GM18520 (cell line): ENCODE results near the gene VHLL.
A peak's percentile ranks its signal among the peaks of the same experiment; 100 is the strongest.

Experiments
- ATAC-seq: cut with Tn5 transposase; IDR thresholded peaks from one replicate; pipeline ENCODE4 v1.9.1; 2021; ENCODE audit not compliant: unreplicated experiment

The VHLL gene

DNA sequence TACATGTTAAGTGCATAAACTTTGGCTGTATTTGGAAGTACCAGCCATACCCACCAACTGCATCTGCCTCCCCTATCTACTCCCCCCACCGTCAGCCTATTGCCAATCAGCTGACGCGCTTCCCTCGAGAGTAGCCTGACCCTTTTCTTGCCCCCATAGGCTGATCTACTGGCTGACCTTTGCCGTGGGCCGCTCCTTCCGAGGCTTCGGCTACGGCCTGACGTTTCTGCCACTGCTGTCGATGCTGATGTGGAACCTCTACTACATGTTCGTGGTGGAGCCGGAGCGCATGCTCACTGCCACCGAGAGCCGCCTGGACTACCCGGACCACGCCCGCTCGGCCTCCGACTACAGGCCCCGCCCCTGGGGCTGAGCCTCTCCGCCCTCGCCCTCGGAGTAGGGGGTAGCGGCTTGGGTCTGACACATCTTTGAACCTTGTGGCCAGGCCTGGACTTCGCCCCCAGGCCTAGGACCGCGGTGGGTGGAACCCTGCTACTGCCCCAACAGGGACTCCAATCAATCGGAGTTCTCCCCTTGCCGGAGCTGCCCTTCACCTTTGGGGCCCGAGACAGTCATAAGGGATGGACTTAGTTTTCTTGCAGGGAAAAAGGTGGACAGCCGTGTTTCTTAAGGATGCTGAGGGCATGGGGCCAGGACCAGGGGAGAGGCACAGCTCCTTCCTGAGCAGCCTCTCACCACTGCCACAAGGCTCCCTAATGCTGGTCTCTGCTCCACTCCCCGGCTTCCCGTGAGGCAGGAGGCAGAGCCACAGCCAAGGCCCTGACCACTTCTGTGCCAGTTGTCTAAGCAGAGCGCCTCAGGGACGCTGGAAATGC is 7.7 kb downstream of the VHLL start:
- no peak for ATAC-seq

DNA sequence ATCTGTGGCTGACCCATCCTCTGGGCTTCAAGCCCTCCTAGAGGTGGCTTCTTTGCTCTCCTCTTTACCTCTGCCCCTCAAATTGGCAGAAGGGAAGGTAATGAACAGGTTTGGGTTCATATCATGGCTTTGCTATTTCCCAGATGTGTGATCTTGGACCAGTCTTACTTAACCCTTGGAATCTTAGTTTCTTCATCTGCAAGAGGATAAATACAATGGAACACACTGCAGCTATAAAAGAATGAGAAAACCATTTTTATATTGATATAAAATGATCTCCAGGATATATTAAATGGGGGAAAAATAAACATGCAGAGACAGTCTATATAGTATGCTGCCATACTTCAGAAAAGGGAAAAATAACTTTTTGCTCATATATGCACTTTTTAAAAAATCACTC is 9.2 kb downstream of the VHLL start:
- no peak for ATAC-seq

DNA sequence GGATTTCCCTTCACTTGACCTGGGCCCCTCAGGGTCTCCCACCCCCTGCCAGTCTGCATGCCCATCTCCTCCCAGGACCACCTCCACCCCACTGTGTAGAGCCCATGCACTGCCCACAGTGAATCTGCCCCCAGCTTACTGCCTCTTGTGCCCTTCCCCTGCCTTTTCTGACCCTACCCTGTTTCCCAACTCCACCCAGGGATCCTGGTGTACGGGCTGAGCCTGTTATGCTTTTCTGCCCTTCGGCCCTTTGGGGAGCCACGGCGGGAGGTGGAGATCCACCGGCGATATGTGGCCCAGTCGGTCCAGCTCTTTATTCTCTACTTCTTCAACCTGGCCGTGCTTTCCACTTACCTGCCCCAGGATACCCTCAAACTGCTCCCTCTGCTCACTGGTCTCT is 13.0 kb downstream of the VHLL start:
- ATAC-seq, result no peak

DNA sequence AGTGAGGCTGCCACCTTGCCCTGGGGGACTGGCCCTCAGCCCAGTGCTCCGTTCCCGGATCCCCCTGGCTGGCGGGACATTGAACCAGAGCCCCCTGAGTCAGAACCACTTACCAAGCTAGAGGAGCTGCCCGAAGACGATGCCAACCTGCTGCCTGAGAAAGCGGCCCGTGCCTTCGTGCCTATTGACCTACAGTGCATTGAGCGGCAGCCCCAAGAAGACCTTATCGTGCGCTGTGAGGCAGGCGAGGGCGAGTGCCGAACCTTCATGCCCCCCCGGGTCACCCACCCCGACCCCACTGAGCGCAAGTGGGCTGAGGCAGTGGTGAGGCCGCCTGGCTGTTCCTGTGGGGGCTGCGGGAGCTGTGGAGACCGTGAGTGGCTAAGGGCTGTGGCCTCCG is 13.7 kb downstream of the VHLL start:
- ATAC-seq, result no peak

DNA sequence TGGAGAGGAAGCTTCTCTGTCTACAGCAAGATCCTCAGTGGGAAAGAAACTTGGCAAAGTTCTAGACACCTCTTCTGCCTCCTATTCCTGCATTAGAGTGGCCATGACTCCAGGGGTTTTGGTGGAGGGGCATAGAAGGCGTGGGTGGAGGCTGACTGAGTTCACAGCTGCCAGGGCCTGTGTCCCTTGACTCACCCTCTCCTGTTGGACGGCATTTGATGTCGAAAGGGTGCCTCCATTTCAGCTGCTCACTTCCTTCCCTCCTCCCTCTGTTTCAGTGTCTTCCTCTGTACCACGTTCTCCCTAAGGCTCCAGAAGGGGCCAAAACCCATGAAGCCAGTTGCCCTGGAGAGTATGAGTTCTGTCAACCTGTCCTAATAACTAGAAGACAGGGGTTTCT is 14.3 kb downstream of the VHLL start:
- no peak for ATAC-seq

DNA sequence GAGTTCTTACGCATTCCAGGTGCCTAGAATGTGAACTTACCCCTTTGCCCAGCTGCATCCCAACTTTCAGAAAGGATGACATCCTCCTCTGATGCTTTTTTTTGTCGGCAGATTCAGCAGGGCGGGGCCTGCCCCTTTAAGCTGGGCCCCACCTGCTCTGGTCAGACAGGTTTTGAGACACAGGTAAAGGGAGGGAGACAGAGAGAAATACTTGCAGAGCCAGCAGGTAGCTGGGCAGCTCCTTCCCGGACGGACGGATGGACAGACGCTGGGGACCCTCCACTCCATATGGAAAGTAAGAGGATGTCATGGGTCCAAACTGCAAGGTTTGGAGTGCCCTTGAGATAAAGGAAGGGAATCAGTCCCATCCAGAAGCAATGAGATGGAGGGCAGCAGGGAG is 15.0 kb downstream of the VHLL start, which contains the start of gene TMEM79:
Gene TMEM79, plus strand, starts transcription at position 214 of the 400 bp plus-strand sequence. CDS start 902 bp downstream, outside the sequence.
- ATAC-seq, result no peak

DNA sequence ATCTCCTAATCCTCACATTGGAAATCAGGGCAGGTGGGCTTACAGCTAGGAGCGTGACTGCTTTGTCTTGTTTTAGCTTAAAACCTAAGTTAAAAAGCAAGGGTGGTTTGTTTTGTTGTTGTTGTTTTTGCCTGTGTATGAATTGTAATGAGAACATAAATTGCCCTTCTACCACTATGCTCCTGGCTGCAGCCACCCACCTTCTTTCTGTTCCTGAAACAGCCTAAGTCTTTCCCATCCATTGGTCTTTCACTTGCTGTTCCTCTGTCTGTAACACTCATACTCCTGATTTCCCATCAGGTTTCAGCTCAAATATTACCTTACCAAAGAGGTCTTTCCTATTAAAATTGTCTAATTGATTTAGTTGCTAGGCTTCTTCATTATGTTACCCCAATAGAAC is 15.6 kb downstream of the VHLL start:
- ATAC-seq, result no peak

DNA sequence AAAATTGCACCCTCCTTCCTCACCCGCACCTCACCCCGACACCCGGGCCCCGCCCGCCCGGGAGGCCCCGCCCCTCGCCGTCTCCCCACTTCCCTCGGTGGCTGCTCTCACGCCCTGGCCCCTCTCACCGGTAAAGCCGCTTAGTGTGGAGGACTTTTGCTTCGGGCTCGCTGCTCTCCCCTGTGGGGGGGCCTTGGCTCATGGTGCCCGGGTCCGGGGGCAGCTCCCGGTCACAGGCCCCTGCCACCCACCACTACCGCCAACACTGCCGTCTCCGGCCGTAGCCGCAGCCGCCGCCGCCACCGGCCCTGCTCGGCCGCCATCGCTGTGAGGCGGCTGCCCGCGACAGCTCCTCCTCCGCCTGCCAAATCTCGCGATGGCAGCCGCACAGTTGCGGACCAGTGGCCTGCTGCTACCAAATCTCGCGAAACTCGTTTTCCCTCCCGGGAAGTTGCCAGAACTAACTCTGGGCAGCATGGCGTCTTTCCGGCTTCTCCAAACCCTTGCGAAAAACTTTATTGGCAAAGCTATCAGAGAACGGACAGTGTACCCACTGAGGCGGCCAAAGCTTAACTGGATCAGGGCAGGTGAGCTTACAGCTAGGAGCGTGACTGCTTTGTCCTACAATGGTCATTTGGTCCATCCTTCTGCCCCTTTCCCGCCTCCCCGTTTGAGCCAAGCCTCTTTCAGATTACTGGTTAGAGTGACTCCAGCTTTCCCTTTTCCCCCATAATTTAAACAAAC is 16.5 kb downstream of the VHLL start, which contains the start of gene SMG5:
Gene SMG5, minus strand, starts transcription at position 347 of the 744 bp plus-strand sequence. Its CDS starts 145 bp downstream, at position 202.
- peak; percentile 83 for ATAC-seq

DNA sequence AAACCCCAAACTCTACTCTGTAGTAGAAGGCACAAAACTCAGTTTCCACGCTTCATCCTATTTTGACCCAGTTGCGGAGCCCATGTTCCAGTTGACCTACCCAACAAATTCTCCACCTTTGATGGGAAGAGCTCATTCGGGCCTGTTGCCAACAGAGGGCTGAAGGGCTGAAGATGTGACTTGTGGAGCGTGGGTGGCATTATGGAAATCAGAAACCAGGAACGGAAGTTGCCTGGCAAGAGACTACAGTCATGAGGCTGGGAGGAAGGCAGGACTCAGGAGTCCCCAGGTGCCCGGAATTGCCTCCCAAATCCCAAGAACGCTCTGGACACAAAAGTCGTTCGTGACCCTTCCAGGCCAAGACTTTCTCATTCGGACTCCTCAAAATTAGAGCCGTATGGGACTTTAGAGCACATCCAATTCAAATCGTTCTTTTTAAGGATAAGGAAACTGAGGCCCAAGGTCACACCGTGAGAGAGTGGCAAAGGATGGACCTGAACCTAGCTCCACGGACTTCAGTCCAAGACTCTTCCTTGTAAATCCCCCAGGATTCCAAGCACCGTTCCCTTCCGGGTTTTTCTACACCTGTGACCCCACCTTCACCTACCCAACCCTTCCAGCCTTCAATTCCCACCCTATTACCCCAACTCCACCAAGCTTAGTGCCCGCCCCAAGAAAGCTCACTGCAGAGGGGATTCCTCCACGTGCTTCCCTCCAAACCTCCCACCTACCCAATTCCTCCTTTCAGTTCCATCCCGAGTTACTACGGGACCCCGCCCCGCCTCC is 17.2 kb downstream of the VHLL start:
- ATAC-seq, result no peak

DNA sequence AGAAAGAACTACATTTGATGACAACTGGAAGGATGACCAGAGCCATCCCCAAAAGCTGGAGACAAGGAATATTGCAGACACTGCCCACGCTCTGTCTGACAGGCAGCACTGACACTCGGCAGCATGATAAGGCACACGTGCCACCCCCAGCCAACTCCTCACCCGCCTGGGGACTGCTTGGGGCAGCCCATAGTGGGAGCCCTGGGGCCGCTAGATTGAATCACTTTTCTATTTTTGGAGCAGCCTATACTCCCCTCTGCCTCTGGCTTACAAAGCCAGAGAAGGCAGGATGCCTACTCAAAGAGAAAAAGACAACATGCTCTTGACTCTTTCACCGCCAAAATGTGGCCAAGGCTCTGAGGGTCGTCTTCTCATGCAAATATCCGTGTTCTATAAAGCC is 17.8 kb downstream of the VHLL start:
- ATAC-seq, result peak; percentile 34

DNA sequence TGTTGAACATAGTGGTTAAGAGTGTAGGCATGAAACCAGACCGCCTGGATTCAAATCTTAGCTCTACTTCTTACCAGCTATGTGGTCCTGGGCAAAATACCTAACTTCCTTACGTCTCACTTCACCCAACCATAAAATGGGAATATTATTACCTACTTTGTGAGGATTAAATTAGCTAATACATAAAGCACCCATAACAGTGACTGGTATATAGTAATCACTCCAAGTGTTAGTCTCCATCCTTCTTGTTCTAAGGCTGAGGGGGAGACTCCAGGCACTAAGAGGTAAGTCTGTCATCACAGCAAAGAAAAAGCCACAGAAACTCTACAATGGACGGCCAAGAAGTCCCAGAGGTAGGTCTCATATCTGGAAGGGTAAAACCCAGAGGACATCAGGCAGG is 19.3 kb downstream of the VHLL start:
- no peak for ATAC-seq

DNA sequence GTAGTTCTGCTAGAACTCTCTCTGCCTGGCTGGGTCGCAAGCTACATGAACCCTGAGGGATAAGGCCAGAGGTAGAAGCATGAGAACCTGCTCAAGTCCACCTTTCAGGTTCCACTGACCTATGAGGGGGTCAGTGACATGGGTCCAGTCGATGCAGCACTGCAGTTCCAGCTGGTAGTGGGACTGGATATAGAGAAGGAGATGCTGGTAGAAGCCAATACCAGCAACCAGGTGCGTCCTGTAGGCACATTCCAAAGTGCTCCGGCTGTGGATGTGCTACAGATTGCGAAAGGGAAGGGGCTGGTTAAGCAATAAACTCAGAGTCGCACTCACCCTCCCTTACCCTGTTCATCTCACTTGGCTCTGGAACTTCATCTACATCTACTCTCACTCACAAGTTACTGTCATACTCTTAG is 22.1 kb downstream of the VHLL start:
- no peak for ATAC-seq

DNA sequence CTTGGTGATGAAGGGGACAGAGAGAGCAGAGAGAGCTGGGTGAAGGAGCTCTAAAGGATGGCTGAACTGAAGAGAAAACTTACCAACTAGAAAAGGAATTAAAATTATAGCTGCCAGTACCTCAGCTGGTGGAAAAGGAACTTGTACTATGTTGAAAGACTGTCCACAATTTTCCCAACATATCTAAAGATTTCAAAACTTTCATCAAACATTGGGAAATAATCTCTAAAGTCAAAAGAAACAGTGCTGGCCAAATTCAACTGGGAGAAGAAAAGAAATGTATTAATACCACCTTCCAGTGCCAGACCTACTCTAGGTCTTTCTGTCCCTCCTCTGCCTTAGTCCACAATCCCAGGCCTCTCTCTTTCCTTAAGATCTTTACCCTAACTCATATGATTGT is 22.6 kb downstream of the VHLL start:
- ATAC-seq, result no peak

DNA sequence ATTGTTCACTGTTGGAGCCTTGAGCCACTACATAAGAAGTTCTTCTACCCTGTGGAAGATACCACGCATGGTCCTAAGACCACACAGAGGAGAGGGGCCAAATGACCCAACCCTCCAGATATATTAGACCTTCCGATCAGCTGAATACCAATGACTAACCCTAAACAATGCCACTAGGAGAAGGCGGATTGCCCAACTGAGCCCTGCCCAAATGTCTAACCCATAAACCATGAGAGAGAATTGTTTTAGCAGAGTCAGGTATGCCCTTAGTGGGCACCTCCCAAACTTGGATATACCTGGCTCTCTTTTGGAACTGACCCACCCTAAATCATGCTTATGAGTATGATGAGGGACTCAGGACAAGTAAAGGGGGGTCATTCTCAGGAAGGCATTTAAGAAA is 28.8 kb downstream of the VHLL start:
- ATAC-seq, result no peak

DNA sequence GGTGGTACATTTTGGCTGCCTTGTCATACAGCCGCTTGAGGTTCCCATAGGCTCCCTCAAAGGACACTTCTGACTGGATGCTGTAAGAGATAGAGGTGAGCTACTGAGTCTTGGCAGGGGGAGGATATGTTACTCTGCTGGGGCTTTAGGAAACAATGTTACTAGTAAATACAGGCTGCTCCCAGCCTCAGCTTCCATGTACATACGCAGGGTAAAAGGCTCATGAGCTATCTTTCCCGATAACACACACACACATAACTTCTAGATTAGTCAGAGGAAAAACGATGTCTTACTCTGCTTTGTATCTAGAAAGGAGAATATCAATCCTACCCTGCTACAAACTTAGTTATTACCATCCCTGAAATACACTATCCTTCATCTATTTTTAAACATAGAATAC is 30.8 kb downstream of the VHLL start:
- ATAC-seq, result no peak

DNA sequence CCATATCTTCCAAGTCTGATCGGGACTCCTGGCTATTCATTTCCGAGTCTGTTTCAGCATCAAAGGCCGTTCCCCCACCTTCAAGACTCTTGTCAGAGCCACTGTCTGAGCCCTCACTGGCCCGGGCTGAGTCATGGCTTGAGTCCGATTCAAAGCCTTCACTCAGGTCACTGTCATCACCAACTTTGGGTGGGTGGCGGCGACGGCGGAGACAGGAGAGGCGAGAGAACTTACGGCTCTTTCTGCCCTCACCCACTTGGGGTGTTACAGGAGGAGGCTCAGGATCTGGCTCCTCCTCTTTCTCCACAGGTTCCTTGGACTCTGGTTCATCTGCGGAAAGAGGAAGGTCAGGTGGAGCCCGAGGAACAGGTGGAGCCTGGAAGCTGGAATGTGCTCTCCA is 33.1 kb downstream of the VHLL start:
- ATAC-seq, result no peak

DNA sequence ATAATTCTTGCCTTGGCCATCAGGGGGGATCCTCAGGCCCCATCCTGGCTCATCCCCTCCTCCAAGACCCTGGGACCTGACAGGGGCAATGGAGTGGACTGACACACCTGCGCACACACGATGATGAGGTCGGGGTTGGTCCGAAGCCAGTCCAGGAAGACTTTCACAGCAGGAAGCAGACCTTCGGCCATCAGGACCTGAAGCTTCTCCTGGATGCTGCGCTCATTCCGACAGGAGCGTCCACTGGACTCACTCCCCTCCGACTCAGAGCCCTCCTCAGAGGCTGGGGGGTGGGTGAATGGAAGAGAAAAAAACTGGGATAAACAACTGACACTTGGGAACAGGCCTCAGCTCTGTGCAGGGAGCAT is 35.8 kb downstream of the VHLL start:
- no peak for ATAC-seq

DNA sequence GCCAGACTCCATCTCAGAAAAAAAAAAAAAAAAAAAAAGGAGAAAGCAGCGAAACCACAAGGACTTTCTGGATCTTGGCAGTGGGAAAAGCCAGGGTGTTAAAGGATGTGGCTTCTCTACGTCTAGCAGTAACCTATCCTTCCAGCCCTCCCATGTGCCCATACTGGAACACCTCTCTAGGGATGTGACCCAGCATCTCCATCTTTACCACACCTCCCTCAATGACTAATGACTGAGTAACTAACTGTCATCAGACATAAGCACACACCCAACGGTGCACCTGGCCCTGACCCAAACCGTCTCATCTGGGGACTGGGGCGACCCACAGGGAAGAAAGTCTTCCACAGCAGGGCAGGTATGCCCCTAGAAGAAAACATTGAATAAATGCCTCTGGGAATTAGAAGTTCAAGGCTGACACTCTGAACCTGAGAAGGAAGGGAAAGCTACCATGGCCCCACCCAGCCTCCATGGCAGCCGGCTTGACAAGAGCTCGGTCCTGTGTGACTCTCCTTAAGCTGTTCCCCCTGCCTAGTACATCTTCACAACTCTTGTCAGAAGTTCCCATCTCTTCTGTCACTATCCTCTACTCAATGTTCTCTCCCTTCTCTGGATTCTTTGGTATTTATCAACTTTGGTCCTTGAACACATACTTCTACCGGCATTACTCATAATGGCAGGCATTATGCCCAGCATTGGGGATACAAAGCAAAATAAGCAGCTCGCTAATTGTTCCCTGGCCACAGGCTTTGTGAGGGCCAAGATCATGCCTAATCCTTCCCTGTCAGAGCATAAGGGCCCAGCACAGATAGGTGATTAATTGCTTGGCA is 36.4 kb downstream of the VHLL start:
- ATAC-seq, result no peak

DNA sequence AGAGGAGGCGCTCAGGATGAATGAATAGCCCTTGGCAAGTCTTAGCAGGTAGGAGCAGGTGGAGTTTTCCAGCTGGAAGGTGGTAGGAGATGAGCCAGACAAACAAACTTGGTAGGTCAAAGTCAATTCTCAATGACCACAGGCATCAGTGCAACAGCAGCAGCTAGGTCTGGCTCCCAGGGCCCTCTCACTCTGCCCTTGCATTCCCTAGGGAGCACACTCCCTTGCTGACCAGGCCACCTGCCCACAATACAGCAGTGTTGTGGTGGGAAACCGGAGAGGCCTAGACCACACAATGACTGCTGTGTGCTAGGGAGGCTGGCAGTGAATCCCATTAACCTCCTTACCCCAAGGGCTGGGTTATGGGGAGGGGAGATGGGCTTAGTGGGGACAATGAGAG is 38.2 kb downstream of the VHLL start:
- ATAC-seq, result no peak

DNA sequence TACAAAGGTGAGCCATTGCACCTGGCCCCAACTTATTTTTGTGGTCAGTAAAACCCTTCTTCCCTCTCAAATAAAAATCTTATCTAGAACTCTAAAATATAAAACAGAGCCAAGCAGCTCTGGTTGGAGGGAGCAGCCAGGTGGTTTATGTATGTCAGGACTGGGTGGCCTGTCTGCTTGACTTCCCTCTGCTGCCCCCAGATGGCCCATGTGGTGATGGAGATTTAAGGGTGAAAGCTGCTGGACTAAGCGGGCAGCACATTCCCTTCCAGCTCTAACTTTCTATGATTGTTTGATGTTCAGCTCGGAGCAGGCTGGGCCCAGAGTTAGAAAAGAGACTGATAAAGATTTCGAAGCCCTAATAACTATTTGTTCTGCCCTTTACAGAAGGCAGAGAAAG is 39.3 kb downstream of the VHLL start:
- no peak for ATAC-seq

DNA sequence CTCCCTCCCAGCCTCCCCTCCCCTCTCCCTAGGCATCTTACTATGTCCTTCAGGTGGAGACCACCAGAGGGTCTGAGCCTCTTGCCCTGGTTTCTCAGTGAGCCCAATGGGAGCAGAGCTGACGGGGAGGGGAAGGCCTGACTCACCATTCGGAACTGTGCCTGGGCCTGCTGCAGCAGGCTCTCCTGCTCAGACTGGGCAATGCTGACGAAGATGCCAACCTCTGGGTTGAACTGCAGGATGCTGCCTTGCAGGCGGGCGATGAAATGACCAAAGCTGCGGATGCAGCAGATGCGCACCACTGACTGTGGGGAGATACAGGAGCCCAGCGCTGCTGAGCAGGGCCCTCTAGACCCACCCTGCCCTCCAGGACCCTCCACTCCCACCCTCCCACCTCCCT is 40.2 kb downstream of the VHLL start:
- ATAC-seq, result no peak
